Gastroesophageal sphincter (tissue), 3 donors: ENCODE measurements around the gene ATP2B2.

Experiments used
- CTCF ChIP-seq, 4 experiments: fragments of 200-600 bp in 2 of 4; fragments of 450-650 bp in 2 of 4; sonication (generic) in 1 of 4; IDR thresholded peaks; one replicate each; pipeline ENCODE4 v1.5.1; 2017 to 2019; ENCODE audit warnings: antibody characterized with exemption in 4 of 4, mild to moderate bottlenecking in 2 of 4, moderate library complexity in 2 of 4
- EP300 ChIP-seq: sonication (generic); formaldehyde crosslinking; IDR thresholded peaks from one replicate; pipeline ENCODE4 v1.6.1; 2017; ENCODE audit warnings: antibody characterized with exemption, mild to moderate bottlenecking

- TF ChIP-seq EP300 (no peak), CTCF (IDR thresholded peaks at IDR 0.05) (no peak)
Observed at GRCh38 chr3:10391391-10391790, 114.0 kb downstream of the ATP2B2 start.
